NCI-H510A treated with DMSO at 0.1 percent for 48 hours (cell line): ENCODE measurements around the gene PPEF2.
A peak's percentile ranks its signal among the peaks of the same experiment; 100 is the strongest.
"Not testable (repeated sequence)": the region's sequence is repeated elsewhere in the genome, so short reads cannot be mapped to it uniquely, and the experiment has no call there.

Source experiments
- DNase-seq: peaks from one replicate; lab custom pipeline; 2025; lab: John Stamatoyannopoulos, UW

Gene PPEF2, protein sequence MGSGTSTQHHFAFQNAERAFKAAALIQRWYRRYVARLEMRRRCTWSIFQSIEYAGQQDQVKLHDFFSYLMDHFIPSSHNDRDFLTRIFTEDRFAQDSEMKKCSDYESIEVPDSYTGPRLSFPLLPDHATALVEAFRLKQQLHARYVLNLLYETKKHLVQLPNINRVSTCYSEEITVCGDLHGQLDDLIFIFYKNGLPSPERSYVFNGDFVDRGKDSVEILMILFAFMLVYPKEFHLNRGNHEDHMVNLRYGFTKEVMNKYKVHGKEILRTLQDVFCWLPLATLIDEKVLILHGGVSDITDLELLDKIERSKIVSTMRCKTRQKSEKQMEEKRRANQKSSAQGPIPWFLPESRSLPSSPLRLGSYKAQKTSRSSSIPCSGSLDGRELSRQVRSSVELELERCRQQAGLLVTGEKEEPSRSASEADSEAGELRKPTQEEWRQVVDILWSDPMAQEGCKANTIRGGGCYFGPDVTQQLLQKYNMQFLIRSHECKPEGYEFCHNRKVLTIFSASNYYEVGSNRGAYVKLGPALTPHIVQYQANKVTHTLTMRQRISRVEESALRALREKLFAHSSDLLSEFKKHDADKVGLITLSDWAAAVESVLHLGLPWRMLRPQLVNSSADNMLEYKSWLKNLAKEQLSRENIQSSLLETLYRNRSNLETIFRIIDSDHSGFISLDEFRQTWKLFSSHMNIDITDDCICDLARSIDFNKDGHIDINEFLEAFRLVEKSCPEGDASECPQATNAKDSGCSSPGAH

GRCh38 chr4:75902352-75902751 is at the start of gene PPEF2:
Gene PPEF2, minus strand, starts transcription at chr4:75902452. Its CDS starts 6,127 bp downstream, at chr4:75896325.
- DNase-seq, result no peak

- no peak for DNase-seq
Observed at GRCh38 chr4:75950213-75950815, 48.1 kb upstream of the PPEF2 start.

- no peak for DNase-seq
Observed at GRCh38 chr4:75948822-75949444, 46.7 kb upstream of the PPEF2 start.

GRCh38 chr4:75940692-75941253 is 38.5 kb upstream of the PPEF2 start, which contains the start of gene NAAA:
Gene NAAA, minus strand, starts transcription at chr4:75941013. Its CDS starts 64 bp downstream, at chr4:75940949.
- DNase-seq, result peak; percentile 79

- DNase-seq, result peak; percentile 58
Observed at GRCh38 chr4:75939890-75940691, 37.8 kb upstream of the PPEF2 start.

DNA sequence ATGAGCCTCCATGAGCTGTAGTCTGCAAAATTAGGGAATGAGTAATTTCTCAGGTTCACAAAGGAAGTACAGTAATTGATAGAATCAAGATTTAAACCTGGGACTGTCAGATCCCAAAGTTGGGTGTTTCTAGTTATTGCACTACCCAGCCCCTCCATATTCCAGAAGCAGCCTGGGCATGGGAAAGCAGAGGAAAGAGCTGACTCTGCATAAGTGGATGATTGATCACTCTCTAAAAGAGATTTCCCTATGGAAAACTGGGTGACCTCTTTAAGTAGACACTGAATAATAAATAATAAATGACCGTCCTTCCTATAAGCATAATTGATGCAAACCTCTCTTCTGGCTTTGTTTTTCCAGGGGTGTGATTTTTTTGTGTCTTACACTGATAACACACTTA is 33.4 kb upstream of the PPEF2 start:
- no peak for DNase-seq

DNA sequence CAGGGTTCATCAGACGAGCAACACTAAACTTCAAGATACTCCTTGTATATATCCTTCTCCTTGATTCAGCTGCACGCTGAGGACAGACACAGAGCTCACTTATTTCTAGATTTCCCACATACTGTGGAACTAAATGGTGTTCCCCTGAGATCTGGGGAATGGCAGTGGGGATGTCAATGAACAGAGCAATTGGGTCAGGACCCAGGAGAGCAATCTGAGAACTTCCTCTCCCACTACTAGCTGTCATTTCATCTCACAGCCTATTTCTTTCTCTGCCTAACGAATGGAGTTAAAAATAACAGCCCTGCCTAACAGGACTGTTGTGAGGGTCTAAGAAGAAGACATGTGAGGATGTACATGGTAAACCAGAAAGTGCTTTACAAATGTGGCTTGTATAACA is 27.9 kb upstream of the PPEF2 start:
- DNase-seq, result no peak

GRCh38 chr4:75924916-75925315 is 22.7 kb upstream of the PPEF2 start:
- DNase-seq, result not testable (repeated sequence)

DNA sequence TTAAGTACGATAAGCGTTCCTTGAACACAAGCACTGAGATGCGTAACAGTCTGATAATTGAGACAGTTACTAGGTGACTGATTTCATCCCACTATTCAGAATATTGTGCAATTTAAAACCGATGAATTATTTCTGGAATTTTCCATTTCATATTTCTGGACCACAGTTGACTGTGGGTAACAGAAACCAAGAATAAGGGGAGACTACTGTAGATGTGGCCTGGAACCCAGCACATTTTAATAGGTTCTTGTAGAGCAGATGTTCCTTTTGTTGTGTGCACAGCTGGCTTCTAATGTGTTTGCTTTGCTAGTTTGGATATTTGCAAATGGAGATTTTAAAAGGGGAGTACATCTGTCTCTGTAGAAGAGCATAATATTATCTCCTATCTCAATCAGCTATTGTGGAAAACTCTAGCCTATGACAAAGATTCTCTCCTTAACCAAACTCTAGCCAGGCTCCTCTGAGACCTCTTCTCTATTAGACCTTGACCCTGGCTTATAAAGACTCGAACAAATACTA is 22.1 kb upstream of the PPEF2 start:
- DNase-seq, result peak; percentile 88

DNA sequence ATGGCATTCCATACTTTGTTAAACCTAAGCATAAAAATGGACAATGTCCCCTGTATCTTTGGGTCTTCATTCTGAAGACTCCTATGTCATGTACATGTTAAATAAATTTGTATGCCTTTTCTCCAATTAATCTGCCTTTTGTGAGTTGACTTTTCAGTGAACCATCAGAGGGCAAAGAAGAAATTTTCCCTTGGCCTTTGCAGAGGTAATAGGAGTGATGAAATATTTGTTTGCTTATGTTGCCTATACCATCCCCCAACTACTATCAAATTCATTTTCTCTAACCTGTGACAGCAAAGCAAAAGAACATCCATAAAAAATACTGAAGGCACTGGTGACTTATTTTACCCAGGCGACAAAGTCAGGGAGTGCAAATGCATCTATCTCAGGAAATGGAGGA is 20.3 kb upstream of the PPEF2 start:
- peak; percentile 48 for DNase-seq

GRCh38 chr4:75921910-75922309 is 19.7 kb upstream of the PPEF2 start:
- no peak for DNase-seq

DNA sequence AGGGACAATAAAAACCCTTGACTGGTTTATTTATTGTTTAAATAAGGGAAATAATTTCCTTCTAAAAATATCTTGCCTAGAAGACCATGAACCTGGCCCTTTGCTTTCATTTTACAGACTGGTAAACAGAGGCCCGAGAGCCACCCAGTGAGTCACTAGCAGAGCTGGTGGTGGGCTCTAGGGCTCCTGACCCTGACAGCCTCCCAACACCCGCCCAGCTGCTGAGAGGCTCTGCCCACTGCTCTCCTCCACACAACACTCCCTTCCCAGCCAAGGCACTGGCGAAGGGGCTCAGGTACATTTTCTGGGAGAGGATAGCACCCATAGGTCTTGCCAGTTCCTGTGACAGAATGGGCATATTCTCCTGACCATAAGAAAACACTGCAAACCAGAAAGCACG is 18.1 kb upstream of the PPEF2 start:
- no peak for DNase-seq

DNA sequence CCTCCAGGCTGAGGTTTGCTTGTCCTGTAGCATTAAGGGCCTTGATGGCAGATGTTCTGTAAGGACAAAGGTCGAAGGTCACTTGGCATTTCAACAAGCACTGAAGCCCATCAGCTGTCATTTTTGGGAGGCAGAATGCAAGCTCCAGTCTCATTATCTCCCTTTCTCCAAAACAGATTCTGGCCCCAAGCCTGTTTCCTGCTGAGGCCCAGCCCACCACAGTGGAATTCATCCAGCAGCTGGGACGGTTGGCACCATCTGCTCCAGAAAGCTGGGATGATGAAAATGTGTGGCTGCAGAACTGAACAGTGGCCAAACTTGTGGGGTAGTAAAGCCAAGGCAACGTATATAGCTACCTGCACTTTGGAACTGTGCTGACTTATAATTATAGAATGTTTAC is 17.7 kb upstream of the PPEF2 start:
- DNase-seq, result no peak

- peak; percentile 51 for DNase-seq
Observed at GRCh38 chr4:75916091-75916661, 13.9 kb upstream of the PPEF2 start.

DNA sequence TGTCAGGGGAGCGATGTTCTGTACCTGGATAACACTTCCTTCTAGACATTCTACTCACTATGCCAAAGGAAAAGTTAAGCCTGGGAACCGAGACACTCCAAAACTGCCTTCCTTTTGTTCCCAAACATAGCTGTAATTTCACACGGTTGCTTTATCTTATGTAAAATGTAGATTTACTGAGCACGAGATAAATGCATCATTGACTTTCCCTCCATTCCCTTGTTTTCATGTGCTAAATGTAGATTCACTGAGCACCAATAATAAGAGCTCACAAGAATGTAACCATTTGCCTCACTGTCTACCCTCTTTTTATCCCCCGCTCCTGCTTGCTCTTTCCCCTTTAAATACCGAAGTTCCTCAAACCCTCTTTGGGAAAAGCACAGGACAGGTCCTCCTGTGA is 10.7 kb upstream of the PPEF2 start:
- no peak for DNase-seq

DNA sequence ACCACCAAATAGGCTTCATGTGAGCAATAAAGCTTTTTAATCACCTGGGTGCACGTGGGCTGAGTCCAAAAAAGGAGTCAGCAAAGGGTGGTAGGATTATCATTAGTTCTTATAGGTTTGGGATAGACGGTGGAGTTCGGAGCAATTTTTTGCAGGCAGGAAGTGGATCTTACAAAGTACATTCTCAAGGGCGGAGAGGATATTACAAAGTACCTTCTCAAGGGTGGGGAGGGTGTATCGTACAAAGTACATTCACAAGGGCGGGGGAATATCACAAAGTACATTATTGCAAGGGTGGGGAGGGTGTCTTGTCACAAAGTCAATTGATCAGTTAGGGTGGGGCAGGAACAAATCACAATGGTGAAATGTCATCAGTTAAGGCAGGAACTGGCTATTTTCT is 8.6 kb upstream of the PPEF2 start:
- not testable (repeated sequence) for DNase-seq

DNA sequence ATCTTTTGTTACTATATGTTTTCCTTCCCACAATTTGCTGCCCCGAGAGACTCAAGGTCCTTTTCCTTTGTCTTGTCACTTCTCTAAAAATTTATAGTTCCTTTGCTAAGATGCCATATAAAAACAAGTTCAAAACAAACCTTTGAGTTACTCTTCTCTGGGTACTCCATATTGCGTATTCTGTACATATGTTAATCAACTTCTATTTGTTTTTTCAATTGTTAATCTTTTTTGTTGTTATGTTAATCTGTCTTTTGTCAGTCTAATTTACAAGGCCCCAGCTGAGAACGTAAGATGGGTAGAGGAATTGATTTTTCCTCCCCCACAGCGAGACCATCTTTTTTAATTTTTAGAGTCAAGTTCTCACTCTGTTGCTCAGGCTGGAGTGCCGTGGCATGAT is 7.2 kb upstream of the PPEF2 start:
- no peak for DNase-seq

GRCh38 chr4:75908555-75908954 is 6.3 kb upstream of the PPEF2 start:
- no peak for DNase-seq

DNA sequence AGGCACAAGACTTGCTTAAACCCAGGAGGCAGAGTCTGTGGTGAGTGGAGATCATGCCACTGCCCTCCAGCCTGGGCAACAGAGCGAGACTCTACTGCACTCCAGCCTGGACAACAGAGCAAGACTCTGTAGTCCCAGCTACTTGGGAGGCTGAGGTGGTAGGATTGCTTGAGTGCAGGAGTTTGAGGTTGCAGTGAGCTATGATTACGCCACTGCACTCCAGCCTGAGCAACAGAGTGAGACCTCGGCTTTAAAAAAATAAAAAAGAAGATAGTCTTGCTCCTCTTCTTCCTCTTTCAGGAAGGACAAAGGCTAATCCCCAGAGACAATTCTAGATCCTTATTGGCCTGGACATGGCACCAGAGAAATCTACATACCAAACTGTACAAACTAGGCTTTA is 5.7 kb upstream of the PPEF2 start:
- DNase-seq, result no peak

DNA sequence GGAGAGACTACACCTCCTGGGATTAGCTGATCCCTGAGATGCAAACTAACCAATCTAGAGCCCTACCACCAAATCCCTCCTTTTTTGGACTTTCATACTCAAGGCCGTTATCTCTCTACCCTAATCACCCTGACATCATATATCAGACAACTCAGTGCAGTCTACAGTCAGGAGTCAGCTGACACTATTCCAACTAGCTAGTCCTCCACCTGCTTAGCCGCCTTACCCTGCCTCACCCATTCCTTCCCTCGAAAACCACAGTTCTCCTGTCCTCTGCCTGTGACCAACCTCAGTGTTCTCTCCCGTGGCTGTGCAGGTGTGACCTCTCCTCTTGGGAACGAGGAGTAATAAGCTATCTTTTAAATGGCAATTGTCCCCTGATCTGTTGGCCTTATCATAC is 1.8 kb upstream of the PPEF2 start:
- DNase-seq, result no peak

GRCh38 chr4:75898536-75898935 is 3.7 kb downstream of the PPEF2 start:
- DNase-seq, result no peak
